ENCODE measurements around the gene IL6ST. TPM values are rescaled to one million over a fixed set of nuclear protein-coding genes. Genes with fewer than 3 reads are reported as not detected.
"Not testable (repeated sequence)": the region's sequence is repeated elsewhere in the genome, so short reads cannot be mapped to it uniquely, and the experiment has no call there.

The IL6ST gene
- total RNA-seq, 1 donor from 2014 or later, result 433 TPM

GRCh38 chr5:55969956-55970355 lies 24.8 kb downstream of the IL6ST start:
- no peak for DNase-seq (ENCODE audit: low spot score)

DNA sequence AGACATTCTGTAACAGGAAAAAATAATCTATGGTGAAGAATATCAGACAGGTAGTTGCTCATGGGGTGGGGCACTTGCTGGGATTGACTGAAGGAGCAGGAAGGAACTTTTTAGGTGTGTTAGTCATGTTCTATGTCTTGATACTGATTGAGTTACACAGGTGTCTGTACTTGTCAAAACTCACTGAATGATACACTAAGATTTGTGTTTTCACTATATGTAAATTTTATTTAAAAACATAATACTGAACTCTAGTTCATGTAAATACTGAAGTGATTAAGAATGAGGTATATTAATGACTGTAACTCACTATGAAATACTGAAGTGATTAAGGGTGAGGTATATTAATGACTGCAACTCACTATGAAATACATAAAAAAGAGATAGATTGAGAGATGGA lies 28.5 kb downstream of the IL6ST start:
- DNase-seq (ENCODE audit: low spot score), result no peak

DNA sequence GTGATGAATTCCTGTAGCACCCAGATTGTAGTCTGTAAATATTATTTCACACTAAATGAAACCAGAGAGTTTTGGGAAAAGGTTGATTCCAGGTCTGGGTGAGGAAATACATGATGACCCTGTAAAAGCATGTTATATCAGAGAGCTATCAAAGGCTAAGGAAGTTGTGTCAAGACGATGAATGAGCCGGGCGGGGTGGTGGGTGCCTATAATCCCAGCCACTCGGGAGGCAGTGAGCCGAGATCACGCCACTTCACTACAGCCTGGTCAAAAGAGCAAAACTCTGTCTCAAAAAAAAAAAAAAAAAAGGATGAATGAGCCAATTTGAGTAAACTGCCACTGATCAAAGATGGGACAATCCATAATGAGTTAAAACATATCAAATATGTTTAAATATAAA lies 29.2 kb downstream of the IL6ST start:
- no peak for DNase-seq (ENCODE audit: low spot score)

GRCh38 chr5:55960779-55961178 lies 34.0 kb downstream of the IL6ST start:
- no peak for DNase-seq (ENCODE audit: low spot score)

- no peak for DNase-seq (ENCODE audit: low spot score)
Measured at GRCh38 chr5:55959208-55959607, 35.6 kb downstream of the IL6ST start.

GRCh38 chr5:55941154-55941553 lies 53.6 kb downstream of the IL6ST start:
- DNase-seq (ENCODE audit: low spot score), result not testable (repeated sequence)

- not testable (repeated sequence) for DNase-seq (ENCODE audit: low spot score)
Measured at GRCh38 chr5:55937598-55937997, 57.2 kb downstream of the IL6ST start.

GRCh38 chr5:55936100-55936693 lies 58.6 kb downstream of the IL6ST start:
- DNase-seq (ENCODE audit: low spot score), result no peak

DNA sequence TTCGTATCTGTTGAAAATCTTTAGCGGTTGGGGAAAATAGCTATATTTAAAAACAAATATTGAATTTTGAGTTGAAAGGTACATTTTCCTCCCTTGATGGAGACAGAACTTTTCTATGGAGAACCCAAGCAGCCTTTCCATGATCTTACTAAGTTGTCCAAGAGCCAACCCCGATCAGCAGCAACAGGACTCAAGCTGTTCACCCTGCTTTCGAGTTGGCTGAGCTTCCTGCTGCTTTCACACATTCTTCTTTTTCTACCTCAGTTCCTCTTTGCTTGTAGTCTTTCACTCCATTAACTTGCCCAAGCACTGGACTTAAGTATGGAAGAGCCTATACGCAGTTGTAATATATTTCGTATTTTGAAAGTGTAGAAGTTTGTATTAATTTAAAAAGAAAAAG lies 59.4 kb downstream of the IL6ST start:
- DNase-seq (ENCODE audit: low spot score), result no peak

- DNase-seq (ENCODE audit: low spot score), result no peak
Measured at GRCh38 chr5:55934720-55935119, 60.0 kb downstream of the IL6ST start.

GRCh38 chr5:55934115-55934613 lies 60.6 kb downstream of the IL6ST start:
- no peak for DNase-seq (ENCODE audit: low spot score)

- no peak for DNase-seq (ENCODE audit: low spot score)
Measured at GRCh38 chr5:55933377-55934114, 61.2 kb downstream of the IL6ST start.

DNA sequence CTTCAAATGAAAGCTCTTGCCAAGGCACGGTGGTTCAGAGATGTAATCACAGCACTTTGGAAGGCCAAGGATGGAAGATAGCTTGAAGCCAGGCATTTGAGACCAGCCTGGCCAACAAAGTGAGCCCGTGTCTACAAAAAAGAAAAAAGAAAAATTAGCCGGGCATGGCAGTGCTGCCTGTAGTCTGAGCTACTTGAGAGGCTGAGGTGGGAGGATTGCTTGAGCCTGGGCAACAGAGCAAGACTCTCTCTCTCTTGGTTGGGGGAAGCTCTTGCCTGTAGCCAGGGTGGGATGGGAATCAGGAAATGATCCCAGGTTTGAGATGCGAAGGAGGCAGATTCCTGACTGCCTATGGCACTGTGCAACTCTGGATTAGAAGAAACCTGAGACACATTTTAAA lies 62.1 kb downstream of the IL6ST start:
- no peak for DNase-seq (ENCODE audit: low spot score)

DNA sequence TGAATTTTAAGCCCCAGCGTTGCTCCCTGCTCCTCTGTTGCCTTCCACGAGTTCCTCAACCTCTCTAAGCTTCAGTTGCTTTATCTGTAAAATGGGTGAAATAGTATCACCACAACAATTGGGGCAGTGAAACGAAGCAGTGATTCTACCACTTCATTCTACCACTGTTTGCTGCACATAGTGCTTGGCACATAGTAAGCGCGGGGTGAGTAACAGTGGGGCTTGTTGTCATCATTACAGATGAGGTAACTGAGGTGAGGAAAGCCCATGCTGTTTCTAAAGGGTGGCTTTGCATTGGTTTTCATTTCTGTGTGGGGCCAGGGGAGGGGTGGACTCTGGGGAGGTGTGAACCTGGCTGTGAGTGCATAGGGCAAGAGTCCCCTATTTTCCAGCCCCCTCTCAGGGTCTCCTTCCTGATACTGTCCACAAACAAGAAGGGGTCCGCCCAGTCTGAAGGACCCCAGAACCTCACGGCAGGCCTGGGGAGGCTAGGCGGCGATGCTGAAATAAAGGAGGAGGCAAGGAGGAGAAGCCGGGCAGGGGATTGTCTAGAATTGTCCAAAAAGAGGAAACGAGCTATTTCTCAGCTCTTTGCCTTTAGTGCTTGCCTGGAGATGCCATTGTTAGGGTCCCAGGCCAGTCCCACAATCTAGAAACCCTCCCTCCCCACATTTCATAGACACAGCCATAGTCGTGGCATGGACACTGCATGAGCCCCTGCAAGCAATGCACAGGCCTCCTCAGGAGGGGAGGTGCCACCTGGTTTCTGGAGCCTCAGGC lies 65.6 kb downstream of the IL6ST start:
- DNase-seq (ENCODE audit: low spot score), result no peak

DNA sequence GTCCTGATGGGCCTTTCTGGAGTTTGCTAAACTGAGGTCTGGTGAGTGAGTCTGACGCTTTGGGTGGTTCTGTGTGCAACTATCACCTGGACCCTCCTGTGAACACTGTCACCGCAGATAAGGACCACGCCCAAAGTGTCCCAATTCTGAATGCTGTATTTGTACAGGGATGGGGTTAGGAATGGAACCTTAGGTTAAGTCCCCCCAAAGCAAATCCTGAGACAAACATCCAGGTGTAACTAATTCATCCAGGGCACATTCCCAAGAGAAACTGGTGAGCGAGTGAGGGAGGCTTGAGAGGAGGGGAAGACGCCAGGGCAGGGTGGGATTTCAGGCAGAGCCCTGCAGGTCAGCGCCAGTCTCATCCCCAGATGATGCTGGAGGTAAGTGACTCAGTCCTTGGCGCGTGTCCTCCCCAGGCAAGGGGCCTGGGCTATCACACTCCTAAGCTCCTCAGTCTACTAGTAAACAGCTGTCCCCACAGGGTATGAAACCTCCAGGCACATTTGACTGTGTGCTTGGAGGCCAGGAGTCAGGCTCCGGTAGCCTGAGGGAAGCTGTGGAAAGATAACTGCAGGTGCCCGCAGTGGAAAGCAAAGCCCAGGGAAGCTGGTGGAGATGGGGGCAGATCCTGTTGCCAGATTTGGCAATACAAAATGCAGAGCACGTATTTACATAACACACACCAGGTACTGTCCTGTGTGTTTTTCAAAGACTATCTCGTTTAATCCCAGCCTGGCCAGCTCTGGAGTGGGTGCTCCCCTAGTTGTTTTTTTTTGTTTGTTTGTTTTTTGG lies 66.7 kb downstream of the IL6ST start:
- no peak for DNase-seq (ENCODE audit: low spot score)

DNA sequence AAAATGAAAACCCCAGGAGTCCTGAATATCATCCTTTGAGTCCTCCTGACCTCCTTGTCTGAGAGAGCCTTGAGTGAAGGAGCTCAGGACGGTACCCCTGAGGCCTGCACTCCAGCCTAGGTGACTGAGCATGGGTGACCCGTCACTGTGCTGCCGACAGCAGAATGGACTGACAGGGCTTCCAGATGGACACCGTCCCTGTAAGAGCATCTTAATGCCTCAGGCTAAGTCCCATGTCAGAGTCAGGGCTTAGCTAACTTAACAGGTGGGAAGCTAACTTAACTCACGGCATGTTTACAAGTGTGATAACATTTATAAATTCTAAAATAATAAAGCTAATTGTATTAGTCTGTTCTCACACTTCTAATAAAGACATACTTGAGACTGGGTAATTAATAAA lies 68.3 kb downstream of the IL6ST start:
- DNase-seq (ENCODE audit: low spot score), result no peak

DNA sequence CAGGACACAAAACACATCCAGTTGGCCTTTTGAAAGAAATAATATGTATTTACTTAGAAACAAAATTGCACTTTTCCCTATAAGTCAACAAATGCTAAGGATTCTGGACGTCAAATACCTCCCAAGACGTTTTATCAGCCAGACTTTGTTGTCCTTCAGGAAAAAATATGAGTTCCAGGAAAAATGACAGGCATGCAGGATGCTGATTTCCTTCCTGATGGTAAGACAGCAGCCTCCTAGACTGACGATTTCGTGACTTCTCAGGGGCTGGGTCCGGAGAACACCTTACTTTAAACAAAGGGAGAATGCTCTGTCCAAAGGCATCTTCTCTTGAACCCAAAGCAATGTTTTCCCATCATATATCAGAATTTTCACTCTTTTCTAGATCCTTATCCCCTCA lies 69.1 kb downstream of the IL6ST start:
- no peak for DNase-seq (ENCODE audit: low spot score)

DNA sequence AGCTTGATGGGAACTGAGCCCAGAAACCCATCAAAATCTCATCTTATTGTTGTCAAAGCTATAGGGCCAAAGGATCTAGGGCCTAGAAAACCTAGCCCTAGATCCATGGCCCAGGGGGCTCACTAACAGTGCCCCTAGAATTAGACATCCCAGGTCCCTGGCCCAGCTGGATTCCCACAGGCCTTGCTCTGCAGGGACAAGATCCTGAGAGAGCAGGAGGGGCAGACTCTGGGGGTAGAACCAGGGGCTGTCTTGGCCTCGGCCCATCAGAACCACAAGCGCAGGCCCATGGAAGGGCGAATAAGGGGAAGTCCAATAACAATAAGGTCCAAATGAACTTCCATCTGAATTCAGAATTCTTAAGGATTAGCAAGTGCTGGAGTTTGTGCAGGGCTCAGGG lies 69.6 kb downstream of the IL6ST start:
- DNase-seq (ENCODE audit: low spot score), result no peak

DNA sequence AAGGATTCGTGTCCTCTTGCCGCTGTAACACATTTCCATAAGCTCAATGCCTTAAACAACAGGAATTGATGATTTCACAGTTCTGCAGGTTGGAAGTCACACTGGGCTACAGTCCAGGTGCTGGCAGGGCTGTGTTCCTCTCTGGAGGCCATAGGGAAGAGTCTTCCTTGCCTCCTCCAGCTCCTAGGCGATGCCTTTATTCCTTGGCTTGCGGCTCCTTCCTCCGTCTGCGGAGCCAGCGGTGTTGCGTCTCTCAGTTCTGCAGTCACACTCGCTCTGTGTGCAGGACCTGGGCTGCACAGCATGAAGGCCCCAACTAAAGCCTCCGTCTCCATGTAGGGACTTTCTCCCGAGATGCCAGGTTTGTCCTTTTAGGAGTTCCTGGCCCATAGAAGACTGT lies 70.0 kb downstream of the IL6ST start:
- DNase-seq (ENCODE audit: low spot score), result no peak

GRCh38 chr5:55923865-55924500 lies 70.8 kb downstream of the IL6ST start:
- DNase-seq (ENCODE audit: low spot score), result no peak

Data from mesenteric fat pad (tissue), 1 donor.